Activated CD8-positive, alpha-beta memory T cell treated with anti-CD3 and anti-CD28 coated beads, Interleukin-2, amount 50 U/mL, for 1 hour (primary cell): Measurements from ENCODE around the gene TACR2.

Source experiments
- DNase-seq: peaks from one replicate; pipeline ENCODE4 v3.0.0-alpha.2; 2020; ENCODE audit errors: extremely low read depth

The TACR2 gene

DNA sequence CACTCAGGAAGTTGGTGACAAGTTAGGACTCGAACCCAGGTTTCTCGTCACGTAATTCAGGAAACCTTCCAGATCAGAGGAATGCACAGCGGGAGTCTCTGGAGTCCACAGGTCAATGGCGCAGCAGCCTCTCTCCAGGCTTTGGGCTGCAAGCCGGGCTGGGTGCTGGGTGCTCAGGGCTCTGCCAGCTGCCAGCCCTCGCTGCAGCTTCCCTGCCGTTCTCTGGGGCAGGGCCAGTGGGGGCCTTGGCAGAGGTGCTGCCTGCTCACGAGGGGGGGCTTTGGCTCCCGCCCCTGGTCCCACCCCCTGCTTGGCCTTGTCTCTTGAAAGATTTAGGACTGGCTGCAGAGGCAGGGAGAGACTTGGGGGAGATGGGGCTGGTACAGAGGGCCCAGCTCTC lies at the start of gene TACR2:
TSS of gene TACR2 (minus strand) at position 224 of the 400 bp plus-strand sequence. CDS start 595 bp downstream, outside the sequence.
- no peak for DNase-seq

DNA sequence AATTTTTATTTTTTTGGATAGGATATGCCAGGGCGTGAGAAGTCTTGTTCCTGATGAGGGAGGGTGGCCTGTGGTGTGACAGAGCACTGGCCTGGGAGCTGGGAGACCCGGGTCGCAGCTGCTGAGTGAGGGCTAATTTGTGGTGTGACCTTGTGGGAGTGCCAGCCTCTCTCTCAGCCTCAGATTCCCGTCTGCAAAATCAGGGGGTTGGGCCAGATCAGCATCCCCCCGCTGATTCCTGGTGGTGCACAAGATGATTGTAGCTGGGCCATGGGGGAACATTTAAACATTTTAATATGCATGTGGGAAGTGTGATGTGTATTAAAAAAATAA lies 49.4 kb upstream of the TACR2 start:
- no peak for DNase-seq

DNA sequence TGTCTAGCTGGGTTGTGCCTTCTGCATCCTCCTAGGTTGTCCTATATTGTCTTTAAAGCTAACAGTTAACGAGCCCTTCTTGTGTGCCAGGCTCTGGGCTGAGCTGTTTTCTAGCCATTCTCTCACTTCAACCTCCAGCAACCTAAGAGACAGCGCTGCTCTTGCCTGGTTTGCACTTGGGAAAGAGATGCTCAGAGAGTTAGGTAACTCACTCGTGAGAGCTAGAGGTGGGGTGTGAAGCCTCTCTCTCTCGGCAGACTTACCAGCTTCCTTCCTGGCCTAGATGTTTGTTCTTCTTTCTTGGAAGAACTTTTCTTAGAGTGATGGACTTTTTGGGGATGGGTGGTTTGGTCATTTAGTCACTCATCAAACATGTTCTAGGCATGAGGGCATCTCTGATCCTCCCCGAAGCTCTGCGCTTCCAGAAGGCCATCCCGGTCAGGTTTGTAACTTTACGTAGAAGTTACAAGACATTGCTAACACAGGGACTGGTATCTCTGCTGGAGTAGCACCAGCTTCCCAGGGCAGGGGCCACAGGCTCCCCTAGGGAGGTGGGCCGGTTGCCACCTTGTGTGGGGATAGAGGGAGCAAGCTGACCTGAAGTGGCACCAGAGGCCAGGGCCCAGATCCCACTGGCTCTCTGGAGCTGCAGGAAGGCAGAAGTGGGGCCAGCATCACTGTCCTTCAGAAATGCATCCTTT lies 48.9 kb upstream of the TACR2 start:
- no peak for DNase-seq

DNA sequence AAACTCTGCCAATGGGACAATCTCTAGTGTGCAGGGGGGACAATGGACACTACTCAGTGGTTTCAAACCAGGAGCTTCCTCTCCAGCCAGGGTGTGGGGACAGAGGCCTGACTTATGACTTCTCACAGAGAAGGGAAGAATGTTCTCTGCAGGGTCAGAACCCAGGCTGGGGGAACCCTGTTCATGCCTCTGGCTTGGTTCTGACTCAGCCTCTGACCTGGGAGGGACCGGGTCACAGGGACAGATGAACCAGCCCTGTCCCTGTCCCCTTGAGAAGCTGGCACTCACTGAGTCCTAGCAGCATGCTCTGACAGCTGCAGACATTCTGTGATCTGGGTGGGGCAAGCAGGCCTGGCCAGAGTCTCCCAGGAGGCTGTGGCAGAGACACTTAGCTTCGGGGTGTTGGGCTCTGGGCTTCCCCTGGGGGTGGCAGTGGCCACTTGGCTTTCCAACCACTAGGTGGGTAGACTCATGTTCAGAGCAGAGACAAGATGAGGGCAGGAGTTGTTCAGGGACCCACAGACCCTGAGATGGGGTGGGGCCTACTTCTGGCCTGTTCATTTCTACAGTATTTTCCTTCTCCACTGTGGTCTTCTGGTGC lies 48.2 kb upstream of the TACR2 start:
- DNase-seq, result no peak

DNA sequence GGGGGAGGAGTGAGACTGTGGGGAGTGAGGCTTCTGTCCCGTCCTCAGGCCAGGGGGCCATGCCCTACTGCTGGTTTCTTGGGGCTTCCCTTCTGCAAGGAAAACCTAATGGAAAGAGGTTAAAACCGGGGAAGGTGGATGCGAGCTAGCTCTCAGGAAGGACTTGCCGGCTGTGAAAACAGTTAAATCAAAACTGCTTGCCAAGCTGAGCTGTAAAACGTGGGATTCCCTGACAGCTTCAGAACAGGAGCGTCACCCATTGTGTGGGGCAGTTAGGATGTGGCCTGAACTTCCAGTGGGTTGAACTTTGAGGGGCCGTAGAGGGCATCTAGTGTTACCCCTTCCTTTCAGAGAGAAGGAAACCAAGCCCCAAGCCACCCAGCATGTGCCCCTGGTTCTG lies 47.7 kb upstream of the TACR2 start:
- DNase-seq, result no peak

DNA sequence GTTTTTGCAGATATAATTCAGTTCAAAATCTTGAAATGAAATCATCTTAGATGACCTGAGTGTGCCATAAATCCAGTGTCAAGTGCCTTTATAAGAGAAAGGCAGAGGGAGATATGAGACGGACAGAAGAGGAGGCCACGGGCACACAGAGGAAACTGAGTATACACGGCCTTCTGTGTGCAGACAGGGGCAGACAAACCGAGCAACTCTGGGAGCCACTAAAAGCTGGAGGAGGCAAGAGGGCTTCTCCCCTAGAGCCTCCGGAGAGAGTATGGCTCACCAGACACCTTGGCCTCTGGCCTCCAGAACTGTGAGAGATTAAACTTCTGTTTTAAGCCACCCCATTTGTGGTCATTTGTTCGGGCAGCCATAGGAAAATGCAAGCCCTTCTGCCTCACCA lies 47.2 kb upstream of the TACR2 start:
- DNase-seq, result no peak

DNA sequence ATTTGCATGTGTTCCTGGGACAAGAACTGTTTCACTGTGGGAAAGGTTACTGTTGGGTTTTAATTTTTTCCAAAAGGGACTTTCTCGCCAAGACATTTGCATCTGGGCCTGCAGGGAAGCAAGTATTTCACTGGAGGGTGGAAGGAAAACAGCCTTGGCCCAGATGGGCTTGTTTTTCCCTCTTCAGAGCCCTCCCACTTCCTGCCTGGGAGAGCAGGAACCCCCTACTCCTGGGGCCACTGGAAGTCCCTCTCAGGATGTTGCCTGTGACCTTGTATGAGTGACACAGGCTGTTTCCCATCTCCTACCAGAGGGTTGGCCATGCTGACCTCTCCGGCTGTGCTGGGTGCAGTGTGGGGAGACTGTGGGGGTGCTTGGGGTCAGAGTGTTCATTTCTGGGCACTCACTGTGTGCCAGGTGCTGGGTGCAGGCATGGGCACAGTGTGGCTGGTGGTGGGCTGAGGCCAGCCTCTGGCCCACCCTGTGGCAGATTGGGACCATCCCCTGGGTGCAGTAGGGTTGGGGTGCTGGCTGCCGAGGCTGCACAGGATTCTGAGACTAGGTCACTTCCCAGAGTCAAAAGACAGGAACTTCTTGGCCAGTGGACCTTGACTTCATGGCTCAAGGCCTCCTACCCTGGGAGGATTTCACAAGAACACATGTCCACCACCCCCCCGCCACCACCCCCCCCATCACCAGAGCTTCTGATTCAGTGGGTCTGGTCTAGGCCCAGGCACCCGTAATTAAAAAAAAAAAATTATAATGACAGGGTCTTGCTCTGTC lies 44.7 kb upstream of the TACR2 start:
- DNase-seq, result no peak

- DNase-seq, result no peak
These were observed 44.0 kb upstream of the TACR2 start for GRCh38 chr10:69460576-69461242.

DNA sequence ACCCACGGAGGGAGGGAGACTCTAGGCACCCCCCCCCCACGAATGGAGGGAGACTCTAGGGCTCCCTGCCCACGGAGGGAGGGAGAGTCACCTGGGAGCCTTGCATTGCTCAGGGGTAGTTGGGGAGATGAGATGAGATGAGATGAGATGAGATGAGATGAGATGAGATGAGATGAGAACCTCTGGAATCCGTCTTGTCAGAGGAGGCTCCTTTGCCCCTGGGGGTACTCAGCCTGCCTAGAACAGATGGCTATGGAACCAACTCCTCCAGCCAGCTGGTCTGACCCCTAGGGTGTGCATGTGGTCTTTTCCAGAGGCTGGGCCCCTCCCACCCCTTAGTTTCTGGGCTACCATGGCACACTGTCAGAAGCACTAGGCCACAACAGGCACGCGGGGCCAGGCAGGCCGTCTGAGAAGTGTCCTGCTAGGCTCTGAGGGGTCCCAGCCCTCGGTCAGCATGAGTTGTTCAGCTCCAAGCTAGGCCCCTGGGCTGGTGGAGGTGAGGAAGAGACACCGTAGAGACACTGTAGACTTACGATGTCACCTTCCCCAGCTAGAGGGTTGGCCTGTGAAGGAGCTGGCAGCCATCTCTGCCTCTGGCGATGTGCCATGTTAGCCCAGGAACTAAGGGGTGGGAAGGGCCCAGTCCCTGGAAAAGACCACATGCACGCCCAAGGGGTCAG lies 43.3 kb upstream of the TACR2 start:
- no peak for DNase-seq

DNA sequence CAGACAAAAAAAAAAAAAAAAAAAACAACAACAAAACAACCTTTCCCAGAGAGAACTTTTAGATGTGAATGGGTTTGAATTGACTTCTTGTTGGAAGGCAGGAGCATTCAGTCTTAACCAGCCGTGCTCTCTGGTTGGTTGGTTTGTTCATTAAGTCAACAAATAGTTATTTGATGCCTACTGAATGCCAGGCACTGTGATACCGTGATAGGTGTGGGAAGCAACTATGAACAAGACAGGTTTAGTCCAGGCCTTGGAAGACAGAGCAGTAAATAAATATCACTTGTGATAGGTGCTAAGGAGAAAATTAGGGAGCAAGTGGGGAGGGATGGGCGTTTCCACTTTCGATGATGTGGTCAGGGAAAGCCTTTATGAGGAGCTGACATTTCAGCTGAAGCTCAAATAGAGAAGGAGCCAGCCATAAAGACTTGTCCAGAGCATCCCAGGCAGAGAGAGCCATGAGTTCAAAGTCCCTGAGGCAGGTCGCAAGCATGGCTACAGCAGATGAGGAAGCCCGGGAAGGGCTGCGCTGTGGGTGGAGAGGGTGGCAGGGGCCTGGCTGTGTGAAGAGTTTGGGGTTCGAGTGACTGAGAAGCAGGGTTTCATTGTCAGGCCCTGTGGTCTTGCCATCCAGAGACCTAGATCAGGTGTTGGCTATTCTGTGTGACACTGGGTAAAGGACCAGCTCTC lies 42.5 kb upstream of the TACR2 start:
- DNase-seq, result no peak

GRCh38 chr10:69458430-69459100 lies 41.8 kb upstream of the TACR2 start:
- no peak for DNase-seq

DNA sequence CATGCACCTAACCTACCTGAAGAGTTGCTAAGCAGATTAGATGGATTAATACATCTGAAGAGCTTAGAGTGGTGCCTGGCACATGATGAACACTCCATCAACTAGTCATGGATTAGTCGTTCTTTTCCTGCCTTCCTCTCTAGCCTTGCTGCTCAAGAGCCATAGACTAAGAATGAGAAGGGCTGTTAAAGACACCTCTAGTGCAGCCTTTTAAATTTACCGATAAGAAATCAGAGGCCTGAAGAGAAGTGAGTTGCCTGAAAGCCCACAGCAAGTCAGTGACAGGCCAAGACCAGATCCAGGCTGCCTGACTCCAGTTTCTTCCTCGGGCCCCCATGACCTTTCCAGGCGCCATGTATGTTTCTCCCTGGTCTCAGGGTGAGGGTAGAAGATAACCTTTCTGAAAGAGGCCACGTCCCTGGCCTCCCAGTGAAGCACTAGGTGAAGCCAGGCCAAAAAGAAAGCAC lies 41.1 kb upstream of the TACR2 start:
- DNase-seq, result no peak

GRCh38 chr10:69456880-69457693 lies 40.4 kb upstream of the TACR2 start:
- no peak for DNase-seq

GRCh38 chr10:69455006-69455763 lies 38.5 kb upstream of the TACR2 start:
- no peak for DNase-seq

- no peak for DNase-seq
These were observed 37.1 kb upstream of the TACR2 start for GRCh38 chr10:69453795-69454194.

GRCh38 chr10:69452676-69453415 lies 36.1 kb upstream of the TACR2 start:
- DNase-seq, result no peak

DNA sequence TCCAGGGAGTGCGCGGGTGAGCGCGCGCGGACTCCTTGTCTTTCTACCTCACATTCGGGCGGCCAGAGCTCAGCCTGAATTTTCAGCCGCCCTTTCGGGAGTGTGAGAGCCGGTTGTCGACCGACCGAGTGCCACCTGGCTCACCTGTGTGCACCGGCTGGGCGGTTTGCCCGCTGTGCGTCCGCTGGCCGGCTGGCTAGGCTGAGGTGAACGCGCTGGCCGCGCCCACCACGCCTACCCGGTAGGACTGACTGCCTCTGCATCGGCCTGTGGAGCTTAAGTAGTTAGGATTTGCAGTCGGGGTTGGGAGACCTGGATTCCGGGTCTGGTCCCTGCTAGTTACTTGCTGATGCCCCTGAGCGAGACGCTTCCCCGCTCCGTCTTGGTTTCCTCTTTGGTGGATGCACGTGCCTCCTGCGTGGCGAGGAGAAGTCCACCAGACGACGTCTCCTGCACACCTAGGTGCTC lies 35.1 kb upstream of the TACR2 start:
- no peak for DNase-seq

- peak; percentile 32 for DNase-seq
These were observed 34.6 kb upstream of the TACR2 start, which contains the start of gene TSPAN15 for GRCh38 chr10:69451209-69451783. TSPAN15 (plus strand) TSS chr10:69451465; CDS start chr10:69451595, 130 bp downstream.
